COLO668 (cell line): Measurements from ENCODE around the gene NRARP.

Experiments
- DNase-seq: peaks from one replicate; lab custom pipeline; 2025; ENCODE audit not compliant: unreplicated experiment; lab: John Stamatoyannopoulos, UW

The NRARP gene

DNA sequence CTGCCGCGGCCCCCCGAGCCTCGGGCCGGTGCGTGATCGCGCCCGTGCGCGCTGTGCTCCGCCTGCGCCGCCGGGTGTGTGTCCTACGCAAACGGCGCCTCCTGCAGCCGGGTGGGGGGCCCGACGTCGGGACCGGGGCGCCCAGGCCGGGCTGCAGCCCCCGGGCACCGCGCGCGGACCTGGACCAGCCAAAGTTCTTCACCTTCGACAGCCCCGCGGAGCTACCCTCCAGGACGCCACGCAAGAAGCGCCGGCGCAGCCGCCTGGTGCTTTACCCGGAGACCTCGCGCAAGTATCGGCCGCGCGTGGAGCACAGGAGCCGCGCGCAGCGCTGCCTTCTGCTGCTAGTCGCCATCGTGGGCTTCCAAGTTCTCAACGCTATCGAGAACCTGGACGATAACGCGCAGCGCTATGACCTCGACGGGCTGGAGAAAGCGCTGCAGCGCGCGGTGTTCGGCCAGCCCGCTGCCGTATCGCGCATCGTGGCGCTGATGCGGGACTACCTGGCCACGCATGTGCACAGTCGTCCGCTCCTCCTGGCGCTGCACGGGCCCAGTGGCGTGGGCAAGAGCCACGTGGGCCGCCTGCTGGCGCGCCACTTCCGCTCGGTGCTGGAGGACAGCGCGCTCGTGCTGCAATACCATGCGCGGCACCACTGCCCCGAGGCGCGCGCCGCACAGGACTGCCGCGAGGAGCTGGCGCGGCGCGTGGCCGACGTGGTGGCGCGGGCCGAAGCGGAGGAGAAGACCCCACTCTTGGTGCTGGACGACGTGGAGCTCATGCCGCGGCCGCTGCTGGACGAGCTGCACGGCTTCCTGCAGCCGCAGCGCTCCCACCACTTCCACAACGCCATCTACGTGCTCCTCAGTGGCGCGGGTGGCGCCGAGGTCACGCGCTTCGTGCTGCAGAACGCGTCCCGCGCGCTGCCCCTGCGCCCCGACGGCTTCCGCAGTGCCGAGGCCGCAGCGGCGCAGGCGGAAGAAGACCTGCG, 23.1 kb downstream of the NRARP start:
- no peak for DNase-seq

DNA sequence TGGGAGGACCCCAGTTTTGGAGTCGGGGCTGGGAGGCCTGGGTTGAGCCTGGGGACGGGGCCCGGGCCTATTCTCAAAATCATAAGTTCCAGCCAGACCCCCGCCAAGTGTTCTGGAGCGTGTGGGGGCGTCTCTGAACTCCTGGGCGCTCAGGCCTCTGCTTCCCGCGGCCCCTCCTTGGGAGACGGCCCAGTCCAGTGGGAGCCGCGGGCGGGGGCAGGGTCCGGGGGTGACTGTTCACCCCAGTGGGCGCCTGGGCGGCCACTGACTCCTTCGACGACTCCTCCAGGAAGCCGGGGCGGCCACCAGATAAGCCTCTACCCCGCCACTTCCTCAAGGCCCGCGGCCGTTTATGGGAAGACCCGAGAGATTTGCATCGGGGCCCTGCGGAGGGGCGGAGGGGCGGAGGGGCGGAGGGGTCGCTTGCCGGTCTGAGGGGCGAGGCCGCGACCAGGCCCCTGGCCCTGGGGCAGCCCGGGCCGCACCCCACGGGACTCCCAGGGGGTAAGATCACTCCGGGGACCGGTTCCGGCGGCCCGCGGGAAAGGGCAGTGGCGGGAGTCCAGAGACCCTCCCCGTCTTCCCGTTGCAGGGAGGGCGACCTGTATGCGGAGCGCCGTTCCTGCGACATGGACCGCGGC, 23.9 kb downstream of the NRARP start:
- no peak for DNase-seq

DNA sequence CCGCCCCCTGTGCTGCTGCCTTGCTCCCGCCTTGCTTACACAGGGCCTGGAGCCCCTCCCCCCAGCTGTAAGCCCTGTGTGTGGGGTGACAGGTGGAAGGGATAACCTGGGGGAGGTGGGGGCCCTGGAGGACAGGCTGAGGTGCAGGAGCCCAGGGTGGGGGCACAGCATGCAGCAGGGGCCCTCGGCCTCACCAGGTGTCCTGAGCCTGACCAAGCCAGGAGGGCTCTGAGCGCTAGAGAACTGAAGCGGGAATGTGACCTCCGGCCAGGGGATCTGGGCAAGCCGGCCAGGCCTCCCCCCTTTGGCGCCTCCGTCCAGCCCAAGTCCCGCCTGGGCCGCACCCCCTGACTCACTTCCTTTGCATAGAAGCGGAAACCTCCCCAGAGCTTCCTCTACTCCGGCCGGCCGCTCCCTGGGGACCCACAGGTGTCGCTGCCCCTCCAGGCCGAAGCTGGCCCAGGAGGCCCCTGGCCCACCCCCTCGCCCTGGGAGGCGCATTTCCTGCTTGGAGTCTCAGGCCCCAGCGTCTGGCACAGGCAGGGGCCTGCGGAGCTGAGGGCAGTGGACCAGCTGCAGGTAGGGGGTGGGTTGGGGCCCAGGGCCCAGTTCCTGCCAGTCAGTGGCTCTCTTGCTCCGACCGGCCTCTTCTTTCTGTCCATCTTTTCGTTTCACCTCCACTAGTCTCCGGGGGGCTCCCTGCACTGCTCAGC, 24.6 kb downstream of the NRARP start, which contains the start of gene TOR4A:
Gene TOR4A, plus strand, starts transcription at position 398 of the 713 bp plus-strand sequence. CDS start 964 bp downstream, outside the sequence.
- peak; percentile 69 for DNase-seq

DNA sequence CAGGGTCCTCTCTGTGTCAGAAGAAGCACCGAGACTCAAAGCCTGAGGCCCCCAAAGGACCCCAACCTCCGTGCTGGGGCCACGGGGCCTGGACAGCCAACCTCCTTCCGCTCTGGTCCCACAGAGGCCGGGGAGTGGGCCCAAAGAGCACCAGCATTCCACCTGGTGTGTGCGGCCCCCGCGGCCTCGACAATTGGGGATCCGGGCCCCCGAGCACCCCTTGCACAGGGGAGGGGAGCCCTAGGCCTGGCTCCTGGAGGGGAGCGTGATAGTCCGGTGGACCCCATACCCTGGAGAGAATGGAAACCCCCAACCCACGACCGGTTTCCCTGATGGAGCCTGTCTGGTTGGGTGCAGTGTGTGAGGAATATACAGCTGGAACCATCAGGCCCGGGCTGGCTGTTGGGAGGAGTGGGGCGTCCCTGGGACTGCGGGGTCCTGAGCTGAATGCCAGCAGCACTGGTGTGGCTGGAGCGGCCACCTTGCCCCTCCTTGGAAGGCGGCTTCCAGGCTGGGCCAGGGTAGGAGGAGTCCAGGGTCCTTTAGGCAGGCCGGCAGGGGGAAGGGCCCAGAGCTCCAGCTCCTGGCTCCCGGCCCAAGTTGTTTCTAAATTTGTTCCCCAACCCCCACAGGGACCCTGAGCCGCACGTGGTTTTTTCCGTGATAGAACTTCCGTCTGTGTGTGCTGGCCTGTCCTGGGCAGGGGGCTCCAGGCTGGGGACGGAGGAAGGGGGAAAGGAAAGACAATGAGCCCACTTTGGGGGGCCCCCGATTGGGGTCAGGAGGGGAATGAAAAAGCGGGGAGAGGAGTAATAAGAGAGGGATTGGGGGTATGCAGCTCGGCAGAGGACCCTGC, 25.4 kb downstream of the NRARP start:
- DNase-seq: peak; percentile 40

DNA sequence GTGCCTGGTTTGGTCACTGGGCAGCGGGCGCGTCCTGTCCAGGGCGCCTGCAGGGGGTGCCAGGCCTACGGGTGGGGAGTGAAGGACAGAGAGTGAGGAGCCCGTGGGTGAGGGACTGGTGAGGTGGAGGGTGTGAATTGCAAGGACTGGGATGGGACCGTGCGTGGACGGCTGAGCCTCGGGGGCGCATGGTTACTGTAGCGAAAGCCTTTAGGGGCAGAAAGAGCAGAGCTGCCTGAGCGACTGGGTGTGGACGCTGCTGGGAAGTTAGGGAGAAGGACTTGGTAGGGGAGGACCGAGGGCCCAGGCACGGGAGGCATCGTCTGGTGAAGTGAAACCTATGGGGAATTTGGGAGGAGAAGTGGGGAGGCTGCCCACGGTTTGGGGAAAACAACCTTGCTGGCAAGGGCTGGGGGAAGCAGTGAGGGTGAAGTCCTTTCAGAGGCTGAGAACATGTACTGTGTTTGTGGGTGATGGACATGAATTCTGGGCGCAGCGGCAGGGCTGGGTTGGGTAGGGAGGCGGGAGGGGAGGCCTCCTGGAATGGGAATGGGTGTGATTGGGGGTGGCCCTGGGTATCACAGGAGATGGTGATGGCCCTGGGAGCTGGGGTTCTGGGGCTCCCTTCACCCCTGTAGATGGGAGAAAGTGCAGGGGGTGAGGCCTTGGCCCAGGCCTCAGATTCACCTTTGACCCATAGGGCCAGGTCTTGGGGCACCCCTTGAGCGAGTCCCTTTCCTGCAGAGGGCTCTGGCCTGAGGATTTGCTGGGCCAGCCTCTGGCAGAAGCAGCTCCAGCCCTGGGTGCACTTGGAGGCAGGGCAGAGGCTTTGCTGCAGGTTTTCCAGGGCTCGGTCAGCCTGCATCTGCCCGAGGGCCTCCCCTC, 26.2 kb downstream of the NRARP start:
- no peak for DNase-seq

DNA sequence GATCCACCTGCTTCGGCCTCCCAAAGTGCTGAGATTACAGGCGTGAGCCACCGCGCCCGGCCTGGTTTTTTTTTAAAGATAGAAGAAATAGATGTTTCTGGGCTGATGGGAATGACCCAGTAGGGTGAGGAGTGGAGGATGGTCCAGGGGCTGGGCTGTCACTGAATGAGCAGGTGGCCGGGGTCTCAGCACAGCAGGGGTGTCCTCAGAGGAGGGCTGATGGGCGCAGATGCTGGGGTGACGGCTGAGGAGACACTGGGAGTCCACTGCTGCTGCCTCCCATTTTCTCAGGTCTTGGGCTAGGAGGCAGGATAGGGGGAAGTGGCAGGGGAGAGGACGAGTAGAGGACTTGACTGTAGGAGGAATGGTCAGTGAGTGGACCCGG, 26.9 kb downstream of the NRARP start:
- DNase-seq: no peak

DNA sequence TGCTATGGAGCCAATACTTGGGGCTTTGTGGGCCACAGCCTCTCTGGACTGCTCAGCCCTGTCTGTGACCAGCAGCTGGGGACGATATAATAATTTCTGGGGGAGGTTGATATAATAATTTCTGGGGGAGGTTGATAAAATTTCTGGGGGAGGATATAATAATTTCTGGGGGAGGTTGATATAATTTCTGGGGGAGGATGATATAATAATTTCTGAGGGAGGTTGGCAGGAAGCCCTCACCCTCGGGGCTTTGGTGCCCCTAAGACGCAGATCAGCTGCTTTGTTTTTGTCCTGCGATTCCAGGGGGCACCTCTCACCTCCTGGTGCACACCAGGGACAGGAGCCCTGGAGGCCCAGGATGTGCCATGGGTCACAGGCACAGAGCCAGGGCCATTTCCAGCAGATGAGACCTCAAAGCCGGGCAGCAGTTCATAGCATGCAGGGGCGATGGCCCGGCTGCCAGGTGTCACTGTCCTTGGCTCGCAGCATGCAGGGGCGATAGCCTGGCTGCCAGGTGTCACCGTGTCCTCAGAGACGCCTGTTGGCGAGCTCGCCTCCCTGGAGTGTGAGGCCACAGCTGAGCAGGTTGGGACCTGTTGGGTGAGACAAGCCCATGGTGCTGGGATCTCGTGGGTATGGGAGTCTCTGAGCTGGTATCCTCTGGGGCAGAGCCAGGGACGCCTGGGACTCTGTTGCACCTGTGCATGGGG, 28.3 kb downstream of the NRARP start:
- peak; percentile 88 for DNase-seq

DNA sequence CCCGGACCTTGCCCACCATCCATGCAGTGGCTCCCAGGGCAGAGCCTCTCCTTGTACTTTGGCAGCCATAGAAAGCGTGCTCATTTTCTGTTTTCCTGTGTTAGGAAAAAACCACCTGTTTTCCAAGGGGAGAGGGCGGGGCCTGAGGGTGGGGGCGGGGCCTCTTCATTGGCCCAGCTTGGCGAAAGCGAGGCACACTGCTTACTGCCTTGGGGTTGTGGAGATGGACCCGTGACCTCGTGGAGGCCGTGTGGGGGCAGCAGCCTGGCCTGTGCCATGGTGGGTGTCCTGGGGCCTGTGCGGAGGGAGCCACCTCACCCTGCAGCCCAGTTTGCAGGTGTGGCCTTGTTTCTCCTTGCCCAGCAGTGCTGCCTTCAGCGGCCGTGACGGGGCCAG, 29.0 kb downstream of the NRARP start:
- peak; percentile 78 for DNase-seq

DNA sequence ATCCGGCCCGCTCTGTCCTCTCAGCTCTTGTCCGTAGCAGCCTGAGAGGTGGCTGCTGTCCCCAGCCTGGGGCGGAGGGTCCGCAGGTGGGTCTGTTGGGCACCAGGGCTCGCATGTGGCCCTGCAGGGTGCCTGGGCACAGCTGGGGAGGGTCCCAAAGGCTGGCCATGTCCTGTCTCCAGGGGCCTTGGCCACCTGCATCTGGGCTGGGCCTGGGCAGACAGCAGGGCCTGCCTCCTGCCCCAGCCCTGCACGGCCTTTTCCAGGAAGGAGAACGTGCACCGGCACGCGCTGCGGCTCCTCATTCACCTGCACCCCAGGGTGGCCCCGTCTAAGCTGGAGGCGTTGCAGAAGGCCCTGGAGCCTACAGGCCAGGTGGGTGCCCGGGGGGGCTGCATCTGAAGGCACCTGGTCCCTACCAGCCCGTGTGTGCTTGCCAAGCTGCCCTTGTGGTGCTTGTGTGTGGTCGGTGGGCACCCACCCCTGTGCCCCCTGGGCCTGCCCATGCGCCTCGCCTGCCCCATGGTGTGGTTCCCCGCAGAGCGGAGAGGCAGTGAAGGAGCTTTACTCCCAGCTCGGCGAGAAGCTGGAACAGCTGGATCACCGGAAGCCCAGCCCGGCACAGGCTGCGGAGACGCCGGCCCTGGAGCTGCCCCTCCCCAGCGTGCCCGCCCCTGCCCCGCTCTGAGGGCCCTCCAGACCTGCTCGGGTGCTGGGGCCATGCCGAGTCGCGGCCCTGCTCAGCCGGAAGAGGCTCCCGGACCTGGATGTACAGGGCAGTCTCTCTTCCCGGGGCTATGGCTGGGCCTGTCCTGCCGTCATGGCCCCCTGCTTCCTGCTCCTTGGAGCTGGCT, 29.6 kb downstream of the NRARP start:
- DNase-seq: peak; percentile 77

DNA sequence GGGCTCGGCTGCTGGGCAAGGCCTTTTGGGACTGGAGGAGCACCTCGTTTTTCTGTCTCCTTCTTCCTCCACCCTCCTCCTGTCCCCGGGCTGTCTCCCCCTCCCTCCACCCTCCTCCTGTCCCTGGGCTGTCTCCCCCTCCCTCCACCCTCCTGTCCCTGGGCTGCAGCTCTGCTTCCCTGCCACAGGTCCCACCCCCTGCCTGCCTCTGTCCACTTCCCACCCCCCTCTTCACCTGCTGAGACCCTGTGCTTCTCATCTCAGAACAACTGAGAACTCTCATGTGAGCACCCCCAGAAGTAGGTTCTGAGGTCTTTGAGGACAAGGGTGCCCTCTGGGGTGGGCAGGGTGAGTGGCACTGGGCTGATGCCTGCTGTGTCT, 30.4 kb downstream of the NRARP start:
- no peak for DNase-seq

DNA sequence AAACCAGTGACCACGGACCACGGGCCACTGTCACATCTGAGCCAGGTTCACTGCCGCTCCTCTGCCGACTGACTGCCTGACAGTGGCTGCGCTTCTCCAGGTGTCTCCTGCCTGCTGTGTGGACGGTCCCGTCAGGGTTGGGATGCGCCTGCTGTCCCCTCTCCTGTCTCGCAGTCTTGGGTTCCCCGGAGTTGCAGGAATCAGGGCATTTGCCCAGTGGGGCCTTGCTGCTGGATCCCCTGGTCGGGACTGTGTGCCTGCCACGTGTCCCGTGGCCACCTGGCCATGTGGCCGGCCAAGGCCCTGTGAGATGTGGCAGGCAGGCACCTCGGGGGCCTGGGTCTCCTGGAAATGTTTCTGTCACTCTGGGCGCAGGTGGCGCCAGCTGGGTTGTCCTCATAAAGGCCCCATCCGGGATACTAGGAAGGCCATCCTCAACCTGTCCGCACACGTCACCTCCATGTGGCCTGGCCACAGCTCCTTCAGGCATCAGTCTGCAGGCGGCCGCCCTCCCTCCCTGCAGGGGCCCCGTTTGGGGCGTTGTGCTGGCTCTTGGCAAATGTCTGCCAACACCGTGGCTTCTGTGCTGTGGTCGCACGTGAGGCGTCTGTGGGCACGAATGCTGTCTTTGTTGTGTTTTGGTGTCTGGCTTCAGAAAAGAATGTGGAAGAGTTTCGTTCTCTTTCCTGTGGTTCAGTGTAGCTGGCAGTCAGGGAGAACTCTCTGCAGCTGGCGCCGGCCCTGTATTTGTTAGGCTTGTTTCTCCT, 31.0 kb downstream of the NRARP start:
- DNase-seq: no peak

DNA sequence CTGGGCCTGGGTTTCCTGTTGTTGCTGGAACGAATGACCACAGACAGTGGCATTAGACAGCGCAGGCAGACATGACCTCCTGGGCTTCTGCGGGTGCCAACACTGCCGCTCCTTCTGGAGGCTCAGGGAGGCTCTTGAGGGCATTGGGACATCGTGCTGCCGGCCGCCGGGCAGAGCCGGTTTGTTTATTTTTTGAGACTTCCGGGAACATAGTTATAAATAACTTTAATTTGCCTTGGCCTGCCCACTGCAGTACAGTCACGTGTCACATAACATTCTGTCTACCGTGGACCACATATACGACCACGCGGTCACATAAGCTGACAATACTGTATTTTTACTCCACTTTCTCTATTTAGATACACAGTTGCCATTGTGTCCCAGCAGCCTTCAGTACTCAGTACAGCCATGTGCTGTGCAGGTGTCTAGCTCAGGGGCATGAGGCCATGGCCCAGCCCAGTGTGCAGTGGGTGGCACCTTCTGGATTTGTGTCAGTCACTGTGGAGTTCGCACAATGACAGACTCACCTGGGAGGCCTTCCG, 32.8 kb downstream of the NRARP start:
- peak; percentile 63 for DNase-seq

DNA sequence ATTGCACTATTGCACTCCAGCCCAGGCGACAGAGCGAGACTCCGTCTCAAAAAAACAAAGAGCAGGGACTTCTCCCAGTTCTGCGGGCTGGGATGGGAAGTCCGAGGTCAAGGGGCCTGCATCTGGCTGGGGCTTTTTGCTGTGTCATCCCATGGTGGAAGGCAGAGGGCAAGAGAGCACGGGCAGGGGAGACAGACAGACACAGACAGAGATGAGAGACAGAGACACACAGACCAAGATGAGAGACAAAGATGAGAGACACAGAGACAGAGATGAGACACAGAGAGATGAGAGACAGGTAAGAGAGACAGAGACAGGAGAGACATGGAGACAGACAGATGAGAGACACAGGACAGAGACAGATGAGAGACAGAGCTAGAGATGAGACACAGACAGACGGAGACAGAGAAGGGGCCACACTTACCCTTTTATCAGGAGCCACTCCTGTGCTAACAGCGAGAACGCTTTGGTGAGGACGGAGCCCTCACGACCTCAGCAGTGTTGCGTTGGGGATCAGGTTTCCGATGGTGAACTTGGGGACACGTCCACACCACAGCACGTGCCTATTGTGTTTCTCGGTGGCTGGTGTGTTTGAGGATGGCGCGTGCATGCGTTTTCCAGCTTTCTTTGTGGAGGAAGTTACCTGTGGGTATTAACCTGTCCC, 33.4 kb downstream of the NRARP start:
- peak; percentile 63 for DNase-seq

DNA sequence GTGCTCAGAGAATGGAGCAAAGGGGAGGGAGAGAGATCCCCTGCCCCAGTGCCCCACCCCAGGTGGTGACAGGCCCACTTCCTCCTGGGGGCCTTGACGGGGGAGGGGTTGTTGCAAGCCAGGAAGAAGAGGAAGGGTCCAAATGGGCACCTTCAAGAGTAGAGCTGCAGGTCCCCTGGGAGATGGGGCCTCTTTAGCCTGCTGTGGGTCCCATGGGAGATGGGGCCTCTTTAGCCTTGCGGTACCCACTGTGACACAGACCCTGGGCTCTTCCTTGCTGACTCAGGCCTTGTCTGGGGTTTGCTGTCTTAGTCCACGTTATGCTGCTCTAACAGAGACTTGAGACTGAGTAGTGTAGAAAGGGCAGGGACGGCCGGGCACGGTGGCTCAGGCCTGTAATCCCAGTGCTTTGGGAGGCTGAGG, 34.1 kb downstream of the NRARP start:
- no peak for DNase-seq

DNA sequence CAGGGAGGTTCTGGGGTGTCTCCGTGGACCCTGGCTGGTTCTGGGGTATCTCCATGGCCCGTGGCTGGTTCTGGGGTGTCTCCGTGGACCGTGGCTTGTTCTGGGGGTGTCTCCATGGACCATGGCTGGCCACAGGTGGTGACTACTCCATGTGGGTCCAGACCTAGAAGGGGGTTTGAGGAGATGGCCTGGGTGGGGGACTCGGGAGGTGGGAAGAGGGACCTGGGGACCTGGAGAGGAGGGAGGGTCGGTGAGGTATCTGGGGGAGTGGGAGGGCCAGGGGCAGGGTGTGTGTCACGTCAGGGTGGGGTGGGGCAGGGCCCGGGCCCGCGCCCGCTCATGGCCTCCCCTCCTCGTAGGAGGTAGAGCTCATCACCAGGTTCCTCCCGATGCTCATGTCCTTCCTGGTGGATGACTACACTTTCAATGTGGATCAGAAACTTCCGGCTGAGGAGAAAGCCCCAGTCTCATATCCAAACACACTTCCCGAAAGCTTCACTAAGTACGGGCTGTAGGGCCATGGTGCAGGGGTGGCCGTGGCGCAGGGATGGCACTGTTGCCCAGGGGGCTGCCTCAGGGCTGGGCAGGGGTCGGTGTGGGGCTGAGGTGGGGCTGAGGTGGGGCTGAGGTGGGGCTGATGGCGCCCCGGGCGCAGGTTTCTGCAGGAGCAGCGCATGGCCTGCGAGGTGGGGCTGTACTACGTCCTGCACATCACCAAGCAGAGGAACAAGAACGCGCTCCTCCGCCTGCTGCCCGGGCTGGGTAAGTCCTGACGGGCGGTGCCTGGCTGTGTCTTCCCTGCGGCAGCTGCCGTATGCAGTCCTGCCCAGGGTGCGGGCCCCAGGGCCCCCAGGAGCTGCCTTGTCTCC, 35.3 kb downstream of the NRARP start:
- DNase-seq: no peak

DNA sequence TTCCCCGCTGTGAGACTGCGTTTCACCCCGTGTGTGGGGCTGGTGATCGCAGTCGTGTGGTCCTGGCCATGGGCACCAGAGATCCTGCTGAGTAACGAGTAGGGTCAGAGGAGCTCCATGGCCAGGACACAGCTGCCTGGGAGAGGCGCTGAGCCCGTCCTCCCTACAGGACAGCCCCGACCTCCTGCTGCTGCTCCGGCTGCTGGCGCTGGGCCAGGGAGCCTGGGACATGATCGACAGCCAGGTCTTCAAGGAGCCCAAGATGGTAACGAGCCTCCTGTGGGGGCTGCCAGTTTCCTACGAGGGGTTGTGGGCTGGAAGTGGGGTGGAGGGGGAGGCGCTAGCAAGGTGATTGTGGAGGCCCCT, 35.9 kb downstream of the NRARP start:
- no peak for DNase-seq
